CD4-positive, alpha-beta T cell treated with Interleukin-6 for 4 hours (primary cell): ENCODE data around the gene EPHB6.

Experiments used
- DNase-seq: peaks from one replicate; pipeline ENCODE4 v3.0.0-alpha.2; 2020; ENCODE audit warnings: mixed read lengths

Gene EPHB6

GRCh38 chr7:142854372-142855113, at the start of gene EPHB6:
Gene EPHB6, plus strand, starts transcription at chr7:142855076. Its CDS starts 8,152 bp downstream, at chr7:142863228.
- DNase-seq = peak; percentile 79

- peak; percentile 28 for DNase-seq
Measured at GRCh38 chr7:142805350-142806021, 49.4 kb upstream of the EPHB6 start.

- no peak for DNase-seq
Measured at GRCh38 chr7:142806022-142806356, 48.9 kb upstream of the EPHB6 start.

- no peak for DNase-seq
Measured at GRCh38 chr7:142806957-142807356, 47.9 kb upstream of the EPHB6 start.

- peak; percentile 66 for DNase-seq
Measured at GRCh38 chr7:142807855-142808460, 46.9 kb upstream of the EPHB6 start.

- DNase-seq = no peak
Measured at GRCh38 chr7:142808461-142808801, 46.4 kb upstream of the EPHB6 start.

- peak; percentile 97 for DNase-seq
Measured at GRCh38 chr7:142808802-142809583, 45.9 kb upstream of the EPHB6 start.

- DNase-seq = peak; percentile 35
Measured at GRCh38 chr7:142809671-142810070, 45.2 kb upstream of the EPHB6 start.

GRCh38 chr7:142811154-142811737, 43.6 kb upstream of the EPHB6 start:
- peak; percentile 59 for DNase-seq

GRCh38 chr7:142812437-142813215, 42.2 kb upstream of the EPHB6 start:
- DNase-seq = peak; percentile 50

GRCh38 chr7:142813226-142813625, 41.6 kb upstream of the EPHB6 start:
- DNase-seq = peak; percentile 65

- no peak for DNase-seq
Measured at GRCh38 chr7:142813699-142814098, 41.2 kb upstream of the EPHB6 start.

- DNase-seq = no peak
Measured at GRCh38 chr7:142814451-142814850, 40.4 kb upstream of the EPHB6 start.

- no peak for DNase-seq
Measured at GRCh38 chr7:142815134-142815533, 39.7 kb upstream of the EPHB6 start.

- DNase-seq = no peak
Measured at GRCh38 chr7:142817506-142817905, 37.4 kb upstream of the EPHB6 start.

- DNase-seq = no peak
Measured at GRCh38 chr7:142819530-142819929, 35.3 kb upstream of the EPHB6 start.

GRCh38 chr7:142822714-142823113, 32.2 kb upstream of the EPHB6 start:
- no peak for DNase-seq

GRCh38 chr7:142827951-142828500, 26.9 kb upstream of the EPHB6 start:
- no peak for DNase-seq

GRCh38 chr7:142832417-142832816, 22.5 kb upstream of the EPHB6 start:
- no peak for DNase-seq

- DNase-seq = no peak
Measured at GRCh38 chr7:142833174-142834048, 21.5 kb upstream of the EPHB6 start.

- DNase-seq = peak; percentile 47
Measured at GRCh38 chr7:142835487-142835886, 19.4 kb upstream of the EPHB6 start.
